OCI-M2 (cell line): Measurements from ENCODE around the gene KIAA1217.

ENCODE experiments used
- DNase-seq: peaks from one replicate; lab custom pipeline; 2025; ENCODE audit not compliant: unreplicated experiment; lab: John Stamatoyannopoulos, UW

KIAA1217 gene

DNA sequence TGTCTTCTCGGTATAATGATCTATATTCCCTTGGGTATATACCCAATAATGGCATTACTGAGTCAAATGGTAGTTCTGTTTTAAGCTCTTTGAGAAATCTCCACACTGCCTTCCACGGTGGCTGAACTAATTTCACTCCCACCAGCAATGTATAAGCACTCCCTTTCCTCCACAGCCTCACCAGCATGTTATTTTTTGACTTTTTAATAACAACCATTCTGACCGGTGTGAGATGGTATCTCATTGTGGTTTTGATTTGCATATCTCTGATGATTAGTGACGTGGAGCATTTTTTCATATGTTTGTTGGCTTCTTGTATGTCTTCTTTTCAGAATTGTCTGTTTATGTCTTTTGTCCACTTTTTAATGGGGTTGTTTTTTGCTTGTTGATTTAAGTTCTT, 33.6 kb downstream of the KIAA1217 start:
- DNase-seq = no peak

DNA sequence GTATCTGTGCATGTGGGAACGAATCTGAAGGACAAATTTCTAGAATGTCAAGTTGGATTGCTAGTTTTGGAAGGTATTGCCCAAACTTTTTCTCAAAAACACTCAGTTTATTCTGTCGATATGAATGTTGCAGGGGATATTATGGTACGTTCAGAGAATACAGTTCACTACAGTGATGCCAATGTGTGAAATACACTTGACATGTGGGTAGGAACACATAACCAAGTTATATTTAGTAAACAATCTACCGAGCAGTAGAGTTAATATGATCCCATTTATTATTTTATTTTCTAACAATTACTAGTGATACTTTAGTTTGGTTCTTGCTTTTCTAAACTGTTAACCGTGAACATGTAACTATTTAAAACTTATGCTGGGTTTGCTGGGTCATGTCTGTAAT, 37.4 kb downstream of the KIAA1217 start:
- DNase-seq = no peak

DNA sequence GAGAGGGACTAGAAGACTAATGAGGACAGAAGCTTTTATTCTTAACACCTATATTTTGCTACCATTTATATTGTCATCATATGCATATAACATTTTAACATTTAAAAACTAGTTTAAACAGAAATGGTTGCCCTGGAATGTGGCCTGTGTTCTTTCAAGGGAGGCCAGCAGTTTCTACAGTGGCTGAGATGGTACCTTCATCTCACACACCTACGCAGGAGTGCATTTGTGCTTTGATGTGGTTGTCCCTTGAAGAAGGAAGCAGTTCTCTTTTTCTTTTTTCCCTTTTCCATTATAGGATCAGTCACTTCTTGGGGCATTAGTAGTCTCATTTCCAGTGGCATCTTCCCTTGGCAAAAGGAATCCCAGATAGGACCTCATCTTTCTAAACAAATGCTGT, 38.9 kb downstream of the KIAA1217 start:
- DNase-seq = no peak

DNA sequence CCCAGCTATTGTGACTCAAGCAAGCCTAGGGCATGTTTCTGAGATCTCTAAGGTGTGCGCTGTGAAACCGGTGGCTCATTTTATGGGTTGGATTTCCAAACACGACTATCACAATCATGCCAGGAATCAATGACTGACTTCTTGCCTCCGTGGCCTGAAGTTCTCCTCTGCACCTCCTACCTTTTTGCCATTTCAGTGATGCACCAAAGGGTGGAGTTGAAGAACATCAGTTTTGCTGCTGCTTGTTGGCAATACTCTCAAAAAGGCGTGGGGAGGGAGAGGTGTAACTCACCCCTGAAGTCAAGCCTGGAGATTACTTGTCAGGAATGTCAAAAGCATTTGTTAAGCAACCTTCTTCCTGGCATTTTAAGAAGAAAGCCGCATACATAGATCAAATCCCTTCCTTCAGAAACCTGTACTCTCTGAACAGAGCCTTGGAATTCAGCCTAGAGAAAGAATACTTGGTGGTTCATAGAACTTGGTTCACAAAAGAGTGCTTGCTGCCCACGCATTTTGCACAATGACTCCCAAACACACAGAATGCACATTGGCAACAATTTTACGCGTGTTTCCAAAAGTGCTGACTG, 41.0 kb downstream of the KIAA1217 start:
- DNase-seq = no peak

DNA sequence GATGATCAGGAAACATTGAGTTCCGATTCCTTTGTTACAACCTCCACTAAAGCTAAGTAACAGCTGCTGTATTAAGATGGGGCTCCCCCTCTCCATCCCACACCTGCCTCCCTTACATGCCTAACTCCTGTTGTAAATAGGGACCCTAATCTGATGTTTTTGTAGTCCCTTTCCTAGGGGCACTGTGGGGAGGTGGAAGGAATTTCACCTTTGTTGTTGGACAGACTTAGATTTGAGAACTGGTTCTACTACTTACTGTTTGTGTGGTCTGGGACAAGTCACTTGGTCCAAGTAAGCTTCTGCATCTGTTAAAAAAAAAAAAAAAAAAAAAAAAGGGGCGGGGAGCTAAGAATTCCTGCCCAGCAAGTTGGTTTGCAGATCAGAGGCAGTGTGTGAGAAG, 42.6 kb downstream of the KIAA1217 start:
- DNase-seq = no peak

DNA sequence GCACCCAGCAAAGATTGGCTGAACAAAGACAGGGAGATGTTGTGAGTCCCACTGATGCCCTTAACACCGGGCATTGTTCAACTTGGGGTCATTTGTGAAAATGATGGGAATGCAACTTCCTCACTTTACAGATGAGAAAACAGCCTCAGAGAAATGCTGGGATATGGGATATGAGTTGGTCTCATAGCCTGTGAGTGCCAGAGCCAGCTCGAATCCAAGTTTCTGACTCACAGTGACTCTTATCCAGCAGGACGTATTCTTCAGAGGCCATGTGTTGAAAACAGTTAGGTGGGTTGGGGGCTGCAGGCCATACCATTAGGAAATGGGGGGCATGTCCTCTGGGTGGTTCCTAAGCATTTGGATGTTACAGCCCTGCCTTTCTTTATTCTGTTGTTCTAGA, 45.2 kb downstream of the KIAA1217 start:
- DNase-seq = no peak

DNA sequence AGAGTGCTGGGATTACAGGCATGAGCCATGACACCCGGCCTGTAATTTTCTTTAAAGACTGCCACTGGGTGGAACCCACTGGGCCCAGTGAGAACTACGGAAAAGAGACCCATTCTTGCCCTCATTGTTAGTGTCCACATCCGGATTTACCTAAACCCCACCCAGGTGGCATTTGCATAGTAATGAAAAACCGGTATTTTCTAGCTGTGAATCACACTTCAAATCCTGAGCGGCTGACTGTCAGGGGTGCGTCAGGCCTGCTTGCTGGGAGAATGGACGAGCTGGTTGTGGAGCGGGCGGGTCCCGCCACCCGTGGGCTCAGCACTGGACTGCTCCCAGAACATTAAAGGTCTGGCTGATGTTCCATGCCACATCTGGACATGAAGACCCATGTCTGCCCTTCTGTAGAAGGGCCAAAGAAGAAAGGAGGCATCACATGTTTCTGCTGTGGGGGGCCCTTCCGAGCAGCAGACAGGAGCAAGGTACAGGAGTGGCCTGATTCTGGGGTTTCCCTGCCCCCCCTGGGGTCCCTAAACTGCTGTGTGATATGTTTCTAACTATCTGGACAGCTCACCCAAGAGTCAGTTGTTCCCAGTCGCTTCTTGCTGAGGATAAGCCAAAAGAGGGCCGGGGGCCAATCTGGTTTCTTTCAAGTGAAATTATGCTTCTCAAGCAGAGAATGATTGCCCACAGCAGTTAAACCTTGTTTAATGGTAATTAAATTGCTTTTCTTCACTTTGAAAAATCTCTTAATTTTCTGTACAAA, 46.4 kb downstream of the KIAA1217 start:
- DNase-seq = no peak

DNA sequence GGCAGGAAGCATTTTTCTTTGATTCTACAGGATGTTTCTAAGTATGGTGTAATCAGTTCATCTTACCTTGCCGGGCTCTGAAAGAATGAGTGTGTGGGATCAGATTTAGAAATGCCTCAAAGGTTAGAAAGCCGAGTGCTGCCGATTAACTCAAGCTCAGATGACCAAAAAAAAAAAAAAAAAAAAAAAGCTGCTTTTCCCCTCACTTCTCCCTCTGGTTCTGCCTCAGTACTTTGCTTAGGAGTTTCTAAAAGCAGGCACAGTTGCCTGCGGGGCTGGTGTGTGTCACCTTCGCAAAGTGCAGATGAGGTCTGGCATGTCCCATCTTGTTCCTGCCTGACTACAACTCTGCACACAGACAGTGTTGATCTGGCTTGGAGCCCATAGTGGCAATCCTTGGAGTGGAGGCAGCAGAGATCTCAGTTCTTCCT, 47.0 kb downstream of the KIAA1217 start:
- no peak for DNase-seq

DNA sequence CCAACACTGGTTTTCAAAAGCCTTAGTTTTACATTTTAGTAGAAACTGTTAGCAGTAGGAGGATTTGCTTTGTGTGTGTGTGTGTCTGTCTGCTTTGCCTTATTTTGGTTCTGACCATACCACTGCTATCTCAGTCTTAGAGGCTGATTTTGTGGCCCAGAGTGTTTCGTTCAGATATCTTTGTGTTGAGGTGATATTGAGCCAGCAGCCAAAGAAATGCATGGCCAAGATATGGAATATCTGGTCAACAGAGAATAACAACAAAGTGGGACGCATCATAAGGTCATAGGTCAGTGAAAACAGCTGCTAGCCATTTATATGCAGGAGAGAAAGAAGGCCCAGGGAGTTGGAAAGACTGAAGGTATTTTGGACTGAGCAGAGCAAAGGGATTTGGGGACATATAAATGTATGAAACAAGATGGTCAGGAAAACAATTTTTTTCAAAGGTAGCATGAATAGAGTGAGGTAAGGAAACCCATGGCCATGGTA, 47.7 kb downstream of the KIAA1217 start:
- no peak for DNase-seq

DNA sequence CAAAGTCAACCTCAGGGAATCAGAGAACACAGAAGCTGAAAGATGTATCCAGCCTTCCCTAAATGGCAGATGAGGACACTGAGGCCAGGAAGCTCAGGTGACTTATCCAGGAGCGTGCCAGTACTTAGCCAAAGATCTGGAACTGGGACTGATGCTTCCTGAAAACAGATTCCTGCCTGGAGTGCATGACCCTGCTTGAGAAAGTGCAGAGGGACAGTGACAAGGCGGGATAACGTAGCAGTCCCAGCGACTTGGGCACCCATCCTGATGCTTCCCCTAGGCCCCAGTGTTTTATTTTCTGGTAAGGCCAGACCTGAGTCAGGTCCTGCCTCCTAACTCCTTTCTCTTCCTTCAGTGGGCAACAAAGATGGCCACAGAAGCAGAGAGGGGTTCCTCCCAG, 48.6 kb downstream of the KIAA1217 start:
- DNase-seq = no peak

DNA sequence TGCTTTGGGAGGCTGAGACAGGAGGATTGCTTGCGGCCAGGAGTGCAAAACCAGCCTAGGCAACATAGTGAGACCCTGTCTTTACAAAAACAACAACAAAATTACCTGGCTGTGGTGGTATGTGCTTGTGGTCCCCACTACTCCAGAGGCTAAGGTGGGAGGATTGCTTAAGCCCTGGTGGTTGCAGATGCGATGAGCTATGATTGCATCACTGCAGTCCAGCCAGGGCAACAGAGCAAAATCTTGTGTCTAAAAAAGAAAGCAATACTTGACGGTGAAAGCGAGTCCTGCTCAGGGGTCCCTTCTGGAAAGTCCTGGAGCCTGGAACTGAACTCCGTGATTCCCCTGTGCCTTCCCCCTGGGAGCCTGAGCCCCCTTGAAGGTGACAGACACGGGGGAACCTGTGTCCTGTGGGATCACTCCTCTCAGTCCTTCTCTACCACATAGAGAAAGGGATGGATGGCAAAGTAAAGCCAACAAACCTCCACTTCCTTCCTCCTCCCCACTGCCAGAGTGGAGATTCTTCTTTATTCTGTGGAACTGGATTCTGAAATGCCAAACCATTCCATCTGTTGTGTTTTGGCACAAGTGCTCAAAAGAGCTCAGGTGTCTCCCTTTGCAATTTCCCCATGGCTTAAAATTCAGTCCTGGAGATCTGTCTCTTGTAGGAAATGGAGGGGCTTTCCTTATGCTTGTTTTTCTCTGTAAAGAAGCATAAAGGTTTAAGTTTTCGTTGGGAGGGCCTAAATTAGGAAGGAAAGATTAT, 50.6 kb downstream of the KIAA1217 start:
- DNase-seq = no peak

DNA sequence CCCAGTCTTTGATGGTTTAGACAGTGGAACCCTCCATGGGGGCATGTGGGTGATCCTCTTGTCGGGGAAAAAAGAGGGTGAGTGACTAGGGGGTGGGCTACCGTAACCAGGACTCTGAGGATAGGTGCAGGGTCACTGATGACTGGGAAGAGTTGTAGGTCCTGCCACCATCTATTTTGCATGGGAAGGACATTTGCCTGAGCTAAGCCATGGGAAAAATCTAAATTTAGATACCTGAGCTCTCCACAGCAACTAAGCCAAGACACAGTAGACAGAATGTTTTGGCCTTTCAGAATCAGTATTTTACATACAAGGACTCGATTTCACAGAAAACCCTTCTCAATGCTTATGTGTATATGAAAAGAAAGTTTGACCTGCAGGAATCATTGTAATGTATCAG, 52.7 kb downstream of the KIAA1217 start:
- no peak for DNase-seq

DNA sequence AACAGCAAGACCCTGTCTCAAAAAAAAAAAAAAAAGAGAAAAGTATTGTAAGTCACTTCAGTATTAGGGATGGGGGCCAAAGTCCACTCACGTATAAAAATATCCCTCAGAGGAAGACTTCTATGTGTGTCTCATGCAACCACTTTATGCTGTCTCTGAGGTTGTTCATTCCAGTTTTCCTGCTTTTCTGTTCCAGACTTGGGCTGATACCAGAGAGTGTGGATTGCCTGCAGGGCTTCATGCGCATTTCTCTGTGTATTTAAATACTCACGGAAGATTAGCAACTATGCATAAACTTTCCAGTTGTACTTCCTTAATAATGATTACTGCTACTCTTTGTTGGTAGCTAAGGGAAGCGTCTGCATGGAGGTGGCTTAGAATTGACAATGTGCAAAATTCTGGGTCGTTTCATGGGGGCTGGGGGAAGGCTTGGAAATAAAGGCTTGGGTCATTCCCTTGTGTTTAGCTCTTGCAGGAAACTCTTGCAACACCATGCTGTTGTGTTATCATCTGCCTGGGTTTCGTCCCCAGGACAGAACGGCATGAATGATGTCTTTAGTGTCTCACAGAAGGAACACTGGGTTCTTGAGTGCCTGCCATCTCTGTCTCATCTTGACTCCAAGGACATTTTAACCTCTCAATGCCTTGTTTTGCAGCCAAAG, 54.1 kb downstream of the KIAA1217 start:
- no peak for DNase-seq

DNA sequence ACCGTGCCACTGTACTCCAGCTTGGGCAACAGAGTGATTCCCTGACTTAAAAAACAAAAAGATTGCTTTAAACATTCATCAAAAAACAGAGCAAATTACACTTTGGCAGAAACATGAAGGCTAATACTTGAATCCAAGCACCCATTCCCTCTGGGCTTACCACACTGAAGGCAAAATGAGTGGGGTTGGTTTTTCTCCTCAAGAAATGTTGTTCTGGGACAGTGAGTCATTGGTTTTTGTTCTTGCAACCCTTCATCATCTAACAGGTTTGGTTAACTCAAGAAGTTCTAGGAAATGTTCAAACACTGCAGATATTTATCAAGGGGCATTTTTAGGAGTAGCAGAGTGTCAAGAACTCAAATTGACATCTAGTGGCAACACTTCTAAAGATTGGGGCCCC, 60.5 kb downstream of the KIAA1217 start:
- DNase-seq = no peak

DNA sequence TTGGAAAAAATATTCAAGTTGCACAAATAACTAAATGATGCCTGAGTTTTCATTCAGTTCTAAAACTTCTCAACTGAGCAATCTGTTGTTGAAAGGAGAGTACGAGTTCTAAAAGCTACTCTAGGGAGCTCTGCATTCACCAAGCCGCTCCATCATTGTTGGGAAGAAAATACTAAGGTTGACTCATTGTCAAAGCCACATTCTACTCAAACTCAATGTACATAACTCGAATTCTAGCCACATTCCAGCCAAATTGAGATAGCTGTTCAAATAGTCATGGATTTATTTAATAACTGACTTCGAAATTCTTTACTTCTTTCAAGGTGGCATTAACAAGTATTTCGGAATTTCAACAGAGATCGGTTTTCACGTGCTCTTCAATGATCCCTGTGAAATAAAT, 63.4 kb downstream of the KIAA1217 start:
- no peak for DNase-seq

DNA sequence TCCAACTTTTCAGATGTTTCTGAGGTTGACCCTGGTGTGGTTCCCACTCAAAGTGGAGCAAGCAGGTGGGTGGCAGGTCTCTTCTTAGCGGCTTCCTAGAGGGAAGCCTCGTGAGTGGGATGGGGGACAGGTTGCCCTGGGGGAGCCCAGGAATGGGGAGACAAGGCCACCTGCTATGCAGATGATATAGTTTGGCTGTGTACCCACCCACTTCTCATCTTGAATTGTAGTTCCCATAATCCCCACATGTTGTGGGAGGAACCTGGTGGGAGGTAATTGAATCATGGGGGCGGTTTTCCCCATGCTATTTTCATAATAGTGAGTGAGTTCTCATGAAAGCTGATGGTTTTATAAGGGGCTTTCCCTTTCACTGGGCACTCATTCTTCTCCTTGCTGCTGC, 68.3 kb downstream of the KIAA1217 start:
- no peak for DNase-seq

DNA sequence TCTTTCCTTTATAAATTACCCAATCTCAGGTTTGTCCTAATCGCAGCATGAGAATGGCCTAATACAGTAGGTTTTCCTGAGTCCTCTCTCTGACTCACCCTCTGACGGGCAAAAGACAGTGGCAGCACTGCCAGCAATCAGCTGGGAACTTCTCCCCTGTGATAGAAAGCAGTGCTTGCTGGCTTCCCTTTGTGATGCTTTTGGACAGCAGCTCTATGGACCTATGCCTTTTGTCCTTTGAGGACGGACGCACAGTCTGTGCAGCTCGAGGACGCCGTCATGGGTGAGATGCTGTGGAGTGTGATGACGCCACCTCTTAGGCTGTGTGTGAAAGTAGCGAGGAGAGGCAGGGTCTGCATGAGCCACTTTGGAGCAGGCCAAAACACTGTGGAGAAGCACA, 68.8 kb downstream of the KIAA1217 start:
- no peak for DNase-seq

DNA sequence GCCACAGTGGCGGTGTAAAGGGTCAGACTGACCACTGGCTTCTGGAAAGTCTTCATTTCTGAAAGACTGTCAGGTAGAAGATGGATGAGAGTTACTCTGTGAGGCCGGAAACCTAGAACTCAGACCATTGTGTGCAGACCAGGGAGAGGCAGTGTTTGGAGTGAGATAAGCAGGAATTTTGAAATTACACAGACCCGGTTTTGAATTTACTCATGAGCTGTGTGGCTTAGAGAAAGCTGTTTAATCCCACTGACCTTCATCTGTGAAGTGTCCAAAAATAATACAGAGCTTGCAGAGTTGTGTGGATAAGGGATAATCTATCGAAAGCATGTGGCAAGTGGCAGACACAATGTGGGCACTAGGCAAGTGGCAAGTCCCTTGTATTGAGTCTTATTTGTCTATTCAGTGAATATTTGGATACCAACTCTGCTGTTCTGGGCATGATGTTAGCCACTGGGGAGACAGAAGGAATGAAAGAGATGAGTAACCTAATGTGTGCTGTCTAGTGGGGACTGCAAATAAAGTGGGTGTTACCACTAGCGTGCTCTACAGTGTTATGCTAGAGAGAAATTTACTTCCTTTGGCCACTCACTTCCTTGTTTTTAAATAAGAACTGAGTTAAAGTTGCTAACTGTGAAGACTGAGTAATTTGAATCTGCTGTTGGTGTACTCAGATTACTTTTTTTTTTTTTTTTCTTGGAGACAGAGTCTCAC, 69.4 kb downstream of the KIAA1217 start:
- no peak for DNase-seq

DNA sequence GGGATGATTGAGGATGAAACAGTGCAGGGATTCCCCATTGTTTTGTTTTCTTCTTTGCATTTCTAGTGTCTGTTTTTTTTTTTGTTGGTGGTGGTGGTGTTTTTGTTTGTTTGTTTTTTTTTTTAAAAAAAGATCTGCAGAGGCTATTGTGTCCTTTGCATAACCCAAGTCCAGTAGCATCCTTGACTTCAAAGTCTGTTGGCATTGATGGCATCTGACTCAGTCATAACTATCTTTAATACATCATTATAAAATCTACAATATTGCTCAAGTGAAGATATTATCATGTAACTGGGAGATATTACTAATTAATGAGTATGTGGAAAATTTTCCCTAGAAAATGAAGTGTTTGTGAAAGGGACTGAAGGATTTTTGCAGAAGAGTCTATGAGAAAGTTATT, 70.2 kb downstream of the KIAA1217 start:
- no peak for DNase-seq

DNA sequence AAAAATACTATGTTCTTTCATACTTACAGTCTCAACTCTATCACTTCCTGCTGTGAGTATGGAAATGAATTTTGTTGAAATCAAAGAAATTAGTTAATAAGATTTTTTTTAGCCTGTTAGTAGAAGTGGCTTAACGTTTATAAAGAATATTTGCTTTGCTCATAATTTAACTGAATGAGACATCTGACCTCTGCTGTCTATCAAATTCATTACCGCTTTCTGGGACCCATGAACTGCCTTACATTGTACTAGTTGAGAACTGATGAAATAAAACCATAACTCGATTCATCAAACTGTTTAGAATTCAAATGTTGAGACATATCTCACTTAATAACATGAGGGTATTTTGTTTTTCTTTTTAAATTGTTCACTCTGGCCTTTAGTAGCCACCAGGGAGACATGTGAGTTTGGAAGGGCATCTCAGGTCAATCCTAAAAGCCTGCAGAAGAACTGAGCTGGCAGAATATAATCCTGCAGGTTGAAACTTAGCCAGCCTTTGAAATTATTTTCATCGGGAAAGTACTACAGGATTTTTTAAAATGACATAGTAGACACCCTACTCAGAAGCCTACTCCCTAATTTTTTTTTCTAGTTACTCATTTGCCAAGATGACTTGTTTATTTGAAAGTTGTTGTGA, 78.7 kb downstream of the KIAA1217 start:
- no peak for DNase-seq
